AG04450 (cell line): ENCODE measurements around the gene DZIP1L. TPM values are rescaled to one million over a fixed set of nuclear protein-coding genes. Genes with fewer than 3 reads are reported as not detected.

Source experiments
- CTCF ChIA-PET: fragments of 300-600, 350-600 bp; formaldehyde crosslinking; extraction: SDS; loops from one replicate; lab custom pipeline; 2022; ENCODE audit warnings: antibody characterized with exemption, inconsistent platforms; lab: Charles Lee
- POLR2A ChIA-PET: fragments of 350-600 bp; formaldehyde crosslinking; extraction: SDS; loops from one replicate; lab custom pipeline; 2021; ENCODE audit warnings: antibody characterized with exemption, inconsistent platforms; lab: Yijun Ruan, JAX
- DNase-seq: peaks from one replicate; pipeline ENCODE4 v3.0.0-alpha.2; 2011; ENCODE audit warnings: low read depth, low spot score
- H3K27ac ChIP-seq: one replicate; pipeline ENCODE4 v1.5.1; 2012; ENCODE audit warnings: low read depth, low read length, control low read depth
- H3K27me3 ChIP-seq: one replicate; pipeline ENCODE4 v1.6.0; 2012; ENCODE audit warnings: low read length; ENCODE audit not compliant: control insufficient read depth, insufficient read depth
- H3K4me3 ChIP-seq: 2 replicates; pipeline ENCODE4 v1.5.1; 2011; ENCODE audit warnings: mild to moderate bottlenecking, low read depth, low read length, control low read depth
- H3K9me3 ChIP-seq: 2 replicates; pipeline ENCODE4 v1.5.1; 2012; ENCODE audit warnings: low read length; ENCODE audit not compliant: control insufficient read depth, insufficient read depth
- CTCF ChIP-seq: IDR thresholded peaks from 2 replicates; pipeline ENCODE4 v1.5.1; 2011; ENCODE audit warnings: low read depth, low read length, control low read depth, inconsistent platforms
- polyA plus RNA-seq: library from polyadenylated mRNA; depleted of rRNA; stranded (reverse); fragments of >200 nt; gene quantifications from 2 replicates; pipeline ENCODE4 v1.2.3, GENCODE V29; 2011

DZIP1L gene
- polyA plus RNA-seq, 1 experiment = 5.7 TPM

DNA sequence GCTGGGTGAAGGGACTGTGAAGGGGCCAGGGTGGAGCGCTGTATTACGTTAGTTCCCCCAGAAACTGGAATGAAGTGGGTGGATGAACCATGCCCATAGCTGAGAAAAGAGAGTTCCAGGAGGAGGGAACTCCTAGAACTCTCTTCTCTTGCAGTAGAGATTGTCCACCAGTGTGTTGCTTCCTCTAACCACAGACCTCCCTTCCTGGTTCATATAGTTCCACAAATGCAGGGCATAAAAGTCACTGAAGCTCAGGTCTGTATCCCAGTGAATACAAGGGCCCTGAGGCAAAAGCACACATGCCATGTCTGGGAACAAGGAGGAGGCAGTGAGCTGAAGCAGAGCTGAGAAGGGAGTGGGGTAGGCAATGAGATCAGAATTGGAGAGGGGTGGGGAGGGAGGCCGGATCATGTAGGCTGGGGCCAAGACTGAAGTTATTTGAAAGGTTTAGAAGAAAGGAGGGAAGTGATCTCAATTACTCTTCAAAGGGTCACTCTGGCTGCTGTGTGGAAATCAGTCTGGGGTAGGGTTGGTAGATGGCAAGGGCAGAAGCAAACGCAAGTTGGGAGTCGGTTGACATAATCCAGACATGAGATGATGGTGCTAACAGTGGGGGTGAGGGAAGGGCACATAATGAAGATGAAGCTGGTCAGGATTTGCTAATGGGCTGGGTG is 10.3 kb upstream of the DZIP1L start:
- Histone ChIP-seq H3K9me3 (no peaks in the 10 kb centered on the region; the same call in 1 of the 2 replicates), H3K4me3 (no peak overlapping the region), H3K27ac (peak overlapping the region; percentile 69), H3K27me3 (no peaks in the 10 kb centered on the region)
- ChIA-PET CTCF (interaction anchor here (0.8 kb wide), 1 partner anchor 10 kb away, joined by 3 read pairs; no protein-coding TSS in a partner anchor), POLR2A (interaction anchor here (1.1 to 1.5 kb wide), 2 partner anchors 10 to 12 kb away, joined by 4 to 7 read pairs; partner anchors contain the start of gene DZIP1L)
- DNase-seq = no peak
- no peak for TF ChIP-seq CTCF

DNA sequence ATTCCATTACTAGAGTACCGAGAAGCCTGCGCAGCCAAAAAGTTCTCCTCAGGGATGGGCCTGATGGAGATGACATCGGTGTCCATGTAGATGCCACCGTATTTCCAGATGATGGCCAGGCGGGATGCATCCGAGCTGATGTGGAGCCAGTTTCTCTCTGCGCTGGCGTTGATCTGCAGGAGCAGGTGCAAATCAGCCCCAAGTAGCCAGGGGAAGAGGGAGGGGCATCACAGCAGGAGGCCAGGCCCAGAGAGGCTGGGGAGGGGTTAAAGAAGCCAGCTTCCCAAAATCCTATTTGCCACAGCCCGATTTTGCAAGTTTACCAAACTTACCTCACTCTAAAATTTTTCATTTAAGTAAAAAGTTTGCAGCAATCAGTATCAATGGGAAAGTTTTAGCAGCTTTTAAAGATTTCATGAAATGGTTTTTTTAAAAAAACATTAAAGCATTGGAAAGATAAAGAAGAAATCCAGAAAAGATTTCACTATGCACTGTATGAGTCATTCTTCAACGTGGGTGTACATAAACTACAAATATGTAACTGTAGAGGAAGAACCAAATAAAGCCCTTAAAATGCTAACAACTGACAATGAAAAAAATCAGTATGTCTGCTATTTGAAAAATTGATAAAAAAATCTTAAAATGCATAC is 9.4 kb upstream of the DZIP1L start:
- no peak for TF ChIP-seq CTCF
- CTCF ChIA-PET = interaction anchor here (1.3 kb wide), 1 partner anchor 55 kb away, joined by 3 read pairs; no protein-coding TSS in a partner anchor
- H3K9me3 ChIP-seq = no peaks in the 10 kb centered on the region; the same call in 1 of the 2 replicates
- POLR2A ChIA-PET = interaction anchor here (1.1 to 1.5 kb wide), 2 partner anchors 9 to 11 kb away, joined by 4 to 7 read pairs; partner anchors contain the start of gene DZIP1L
- H3K27ac ChIP-seq = peak overlapping the region; percentile 21
- no peaks in the 10 kb centered on the region for H3K27me3 ChIP-seq
- DNase-seq = no peak
- H3K4me3 ChIP-seq = no peak overlapping the region

DNA sequence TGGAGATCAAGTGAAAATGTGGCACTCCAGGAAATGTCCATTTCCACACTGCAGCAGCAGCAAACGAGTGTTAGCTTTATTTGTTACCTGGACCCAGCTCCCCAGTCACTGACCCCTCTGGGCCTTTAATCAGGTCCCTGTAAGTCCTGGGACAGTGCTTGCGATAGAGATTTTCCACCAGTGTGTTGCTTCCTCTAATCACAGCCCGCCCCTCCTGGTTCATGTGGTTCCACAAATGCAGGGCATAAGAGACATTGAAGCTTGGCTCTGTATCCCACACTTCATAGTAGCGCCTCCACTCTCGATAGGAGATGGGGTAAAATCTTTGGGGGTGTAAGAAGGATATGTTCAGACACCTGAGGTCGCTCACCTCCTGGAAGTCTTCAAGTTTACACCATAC is 8.8 kb upstream of the DZIP1L start:
- Histone ChIP-seq H3K9me3 (no peaks in the 10 kb centered on the region; the same call in 1 of the 2 replicates), H3K27ac (no peak overlapping the region), H3K27me3 (no peaks in the 10 kb centered on the region), H3K4me3 (no peak overlapping the region)
- DNase-seq = no peak
- POLR2A ChIA-PET = interaction anchor here (1.5 kb wide), 1 partner anchor 9 kb away, joined by 7 read pairs; the partner anchor contains the start of gene DZIP1L
- no peak for TF ChIP-seq CTCF
- CTCF ChIA-PET = interaction anchor here (1.3 kb wide), 1 partner anchor 55 kb away, joined by 3 read pairs; no protein-coding TSS in a partner anchor

GRCh38 chr3:138119423-138119766 is 4.0 kb upstream of the DZIP1L start:
- Histone ChIP-seq H3K27ac (no peak overlapping the region), H3K9me3 (no peaks in the 10 kb centered on the region), H3K4me3 (no peak overlapping the region), H3K27me3 (no peaks in the 10 kb centered on the region)
- ChIA-PET CTCF (interaction anchor here (0.7 to 9.8 kb wide), 17 partner anchors 8 to 472 kb away, joined by 3 to 202 read pairs (median 11); partner anchors contain the start of gene A4GNT), POLR2A (interaction anchor here (0.7 kb wide), 1 partner anchor 68 kb away, joined by 3 read pairs; the partner anchor contains the start of gene ARMC8)
- TF ChIP-seq CTCF = no peak
- no peak for DNase-seq
